Breast epithelium (tissue), 4 donors: ENCODE data around the gene SLAIN2. TPM values are rescaled to one million over a fixed set of nuclear protein-coding genes. Genes with fewer than 3 reads are reported as not detected.
"Not testable (repeated sequence)": the region's sequence is repeated elsewhere in the genome, so short reads cannot be mapped to it uniquely, and the experiment has no call there.

Experiments
- DNase-seq, 2 donors: peaks; one replicate each; pipeline ENCODE4 v3.0.0-alpha.2; 2019; ENCODE audit warnings: low spot score in 2 of 2
- H3K27ac ChIP-seq, 2 donors: fragments of 200-600 bp; sonication (generic) in 1 of 2; one replicate each; pipeline ENCODE4 v1.5.1; 2016 to 2019; ENCODE audit warnings: mild to moderate bottlenecking in 1 of 2
- H3K27me3 ChIP-seq, 2 donors: fragments of 200-600 bp; sonication (generic) in 1 of 2; one replicate each; pipeline versions ENCODE4 v1.5.1 to v1.6.0; 2017 to 2019; ENCODE audit warnings: control low read depth in 1 of 2, mild to moderate bottlenecking in 1 of 2
- H3K36me3 ChIP-seq: fragments of 200-600 bp; one replicate; pipeline ENCODE4 v1.5.1; 2019
- H3K4me1 ChIP-seq, 2 donors: fragments of 200-600 bp; sonication (generic); one replicate each; pipeline ENCODE4 v1.5.1; 2016 to 2019; ENCODE audit warnings: control low read depth in 1 of 2
- H3K4me3 ChIP-seq, 3 donors: fragments of 200-600 bp; sonication (generic); 1 replicate in 2 of 3; 2 replicates in 1 of 3; pipeline ENCODE4 v1.5.1; 2016 to 2019; ENCODE audit warnings: mild to moderate bottlenecking in 3 of 3, moderate library complexity in 2 of 3
- H3K9me3 ChIP-seq, 2 donors: fragments of 200-600 bp; sonication (generic) in 1 of 2; one replicate each; pipeline ENCODE4 v1.5.1; 2016 to 2019; ENCODE audit warnings: control low read depth in 1 of 2
- POLR2A ChIP-seq: fragments of 450-650 bp; IDR thresholded peaks from one replicate; pipeline ENCODE4 v1.6.1; 2016; ENCODE audit warnings: antibody characterized with exemption, mild to moderate bottlenecking, moderate library complexity
- POLR2AphosphoS5 ChIP-seq, 3 donors: sonication (generic); formaldehyde crosslinking; IDR thresholded peaks; one replicate each; pipeline ENCODE4 v1.6.1; 2017; ENCODE audit warnings: antibody characterized with exemption in 3 of 3
- intact Hi-C: fragments of 100-400 bp; cut with DNase I; formaldehyde crosslinking; loops from one replicate; pipeline ENCODE4 v1.15.1; 2023; ENCODE audit warnings: low total_unique reads
- total RNA-seq, 3 donors: library from RNA; depleted of rRNA; stranded (reverse); fragments of >200 nt; gene quantifications; one replicate each; pipeline ENCODE4 v1.1.0, GENCODE V29; 2016
- TF ChIP-seq, protein P1 (sequence below), 3 donors: fragments of 450-650 bp; IDR thresholded peaks; one replicate each; pipeline ENCODE4 v1.5.1; 2016 to 2017; ENCODE audit warnings: antibody characterized with exemption in 3 of 3, mild to moderate bottlenecking in 3 of 3, moderate library complexity in 3 of 3

SLAIN2 gene
- total RNA-seq, 3 donors from 2014 or later, result 41.6 to 76.6 (median 76.5) TPM

DNA sequence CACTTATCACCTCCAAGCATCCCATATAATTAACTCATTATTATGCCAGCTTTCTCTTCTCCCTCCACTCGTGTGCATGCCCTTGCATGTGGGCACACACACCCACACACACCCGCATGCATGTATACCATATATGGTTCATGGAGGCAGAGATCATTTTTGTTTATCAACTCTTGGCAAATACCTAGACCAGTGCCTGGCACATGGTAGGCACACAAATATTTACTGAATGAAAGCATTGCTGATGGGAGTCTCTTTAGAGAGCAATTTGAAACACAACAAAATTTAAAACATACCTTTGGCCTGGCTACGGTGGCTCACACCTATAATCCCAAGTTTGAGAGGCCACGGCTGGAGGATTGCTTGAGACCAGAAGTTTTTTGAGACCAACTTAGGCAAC, 90.7 kb downstream of the SLAIN2 start:
- intact Hi-C loops, result no loop called here
- DNase-seq, result no peak

DNA sequence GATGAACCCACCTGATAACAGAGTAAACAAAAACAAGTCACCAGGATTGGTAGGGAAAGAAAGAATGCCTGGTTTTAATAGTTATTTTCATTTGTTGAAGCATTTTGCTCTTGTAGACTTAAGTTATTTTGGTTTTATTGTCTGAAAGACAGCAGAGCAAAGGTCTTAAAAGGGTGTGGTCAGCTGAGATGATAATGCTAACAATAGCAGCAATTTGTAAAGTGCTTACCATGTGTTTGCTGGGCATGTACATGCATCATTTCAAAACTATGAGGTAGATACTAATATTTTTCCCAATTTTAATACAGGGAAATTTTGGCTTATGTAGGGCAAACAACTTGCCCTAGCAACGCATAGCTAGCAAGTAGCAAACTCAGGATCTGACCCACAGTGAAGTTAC, 95.0 kb downstream of the SLAIN2 start:
- H3K4me1 ChIP-seq, result no peaks in the 10 kb centered on the region
- no peaks in the 10 kb centered on the region for H3K9me3 ChIP-seq
- intact Hi-C loops, result no loop called here
- no peak overlapping the region for H3K4me3 ChIP-seq
- no peak overlapping the region for H3K27ac ChIP-seq
- H3K36me3 ChIP-seq, result no peaks in the 10 kb centered on the region
- TF ChIP-seq POLR2A (no peak), POLR2AphosphoS5 (IDR thresholded peaks at IDR 0.05) (no peak)
- TF ChIP-seq, protein P1, sequence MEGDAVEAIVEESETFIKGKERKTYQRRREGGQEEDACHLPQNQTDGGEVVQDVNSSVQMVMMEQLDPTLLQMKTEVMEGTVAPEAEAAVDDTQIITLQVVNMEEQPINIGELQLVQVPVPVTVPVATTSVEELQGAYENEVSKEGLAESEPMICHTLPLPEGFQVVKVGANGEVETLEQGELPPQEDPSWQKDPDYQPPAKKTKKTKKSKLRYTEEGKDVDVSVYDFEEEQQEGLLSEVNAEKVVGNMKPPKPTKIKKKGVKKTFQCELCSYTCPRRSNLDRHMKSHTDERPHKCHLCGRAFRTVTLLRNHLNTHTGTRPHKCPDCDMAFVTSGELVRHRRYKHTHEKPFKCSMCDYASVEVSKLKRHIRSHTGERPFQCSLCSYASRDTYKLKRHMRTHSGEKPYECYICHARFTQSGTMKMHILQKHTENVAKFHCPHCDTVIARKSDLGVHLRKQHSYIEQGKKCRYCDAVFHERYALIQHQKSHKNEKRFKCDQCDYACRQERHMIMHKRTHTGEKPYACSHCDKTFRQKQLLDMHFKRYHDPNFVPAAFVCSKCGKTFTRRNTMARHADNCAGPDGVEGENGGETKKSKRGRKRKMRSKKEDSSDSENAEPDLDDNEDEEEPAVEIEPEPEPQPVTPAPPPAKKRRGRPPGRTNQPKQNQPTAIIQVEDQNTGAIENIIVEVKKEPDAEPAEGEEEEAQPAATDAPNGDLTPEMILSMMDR (IDR thresholded peaks at IDR 0.05), result no peak
- no peaks in the 10 kb centered on the region for H3K27me3 ChIP-seq
- no peak for DNase-seq

More for the DNA sequence above, 90.7 kb downstream of the SLAIN2 start:
- H3K27ac ChIP-seq, result no peak overlapping the region
- TF ChIP-seq POLR2A, result no peak
- TF ChIP-seq, protein P1 (IDR thresholded peaks at IDR 0.05), result no peak
- no peak for TF ChIP-seq POLR2AphosphoS5 (IDR thresholded peaks at IDR 0.05)
- H3K9me3 ChIP-seq, result no peaks in the 10 kb centered on the region
- no peaks in the 10 kb centered on the region for H3K4me1 ChIP-seq
- H3K4me3 ChIP-seq, result no peak overlapping the region
- no peaks in the 10 kb centered on the region for H3K36me3 ChIP-seq
- no peaks in the 10 kb centered on the region for H3K27me3 ChIP-seq

DNA sequence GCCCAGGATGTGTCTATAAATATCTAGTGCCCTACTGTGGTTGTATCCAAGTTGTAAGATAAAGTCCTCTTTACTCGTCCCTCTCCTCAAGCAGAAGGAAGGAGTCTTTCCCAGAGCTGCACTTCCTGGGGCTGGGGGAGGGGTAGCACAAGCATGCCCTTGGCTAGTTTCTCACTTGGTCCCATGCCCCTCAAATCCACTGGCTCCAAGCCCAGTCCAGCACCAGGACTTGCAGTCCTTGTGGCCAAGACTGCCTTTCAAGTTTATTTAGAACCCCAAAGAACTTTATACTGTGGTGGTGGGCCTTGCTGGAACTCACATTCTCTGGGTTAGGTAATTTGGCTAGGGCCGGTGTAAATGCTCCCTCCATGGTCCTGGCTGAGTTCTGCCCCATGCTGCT, 98.7 kb downstream of the SLAIN2 start:
- Histone ChIP-seq H3K9me3 (no peaks in the 10 kb centered on the region), H3K36me3 (no peaks in the 10 kb centered on the region), H3K4me1 (no peaks in the 10 kb centered on the region), H3K27me3 (no peaks in the 10 kb centered on the region), H3K4me3 (no peak overlapping the region), H3K27ac (no peak overlapping the region)
- DNase-seq, result no peak
- intact Hi-C loops, result loop anchor here (5.0 kb wide), 1 partner anchor 287 kb away; no protein-coding TSS in a partner anchor
- TF ChIP-seq POLR2A, result no peak
- TF ChIP-seq, protein P1 (IDR thresholded peaks at IDR 0.05), result no peak
- TF ChIP-seq POLR2AphosphoS5 (IDR thresholded peaks at IDR 0.05), result no peak

DNA sequence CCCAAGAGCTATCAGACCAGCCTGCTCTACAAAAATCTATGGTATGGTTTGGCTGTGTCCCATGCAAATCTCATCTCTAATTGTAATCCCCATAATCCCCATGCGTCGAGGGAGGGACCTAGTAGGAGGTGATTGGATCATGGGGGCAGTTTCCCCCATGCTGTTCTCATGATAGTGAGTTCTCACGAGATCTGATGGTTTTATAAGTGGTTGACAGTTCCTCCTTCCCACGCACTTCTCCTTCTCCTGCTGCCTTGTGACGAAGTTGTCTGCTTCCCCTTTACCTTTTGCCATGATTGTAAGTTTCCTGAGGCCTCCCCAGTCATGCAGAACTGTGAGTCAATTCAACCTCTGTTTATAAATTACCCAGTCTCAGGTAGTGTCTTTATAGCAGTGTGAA, 99.6 kb downstream of the SLAIN2 start:
- DNase-seq, H3K36me3 ChIP-seq, H3K4me3 ChIP-seq, H3K27ac ChIP-seq, H3K27me3 ChIP-seq, H3K4me1 ChIP-seq, H3K9me3 ChIP-seq: not testable (repeated sequence)
- intact Hi-C loops, result loop anchor here (5.0 kb wide), 1 partner anchor 286 kb away; no protein-coding TSS in a partner anchor

DNA sequence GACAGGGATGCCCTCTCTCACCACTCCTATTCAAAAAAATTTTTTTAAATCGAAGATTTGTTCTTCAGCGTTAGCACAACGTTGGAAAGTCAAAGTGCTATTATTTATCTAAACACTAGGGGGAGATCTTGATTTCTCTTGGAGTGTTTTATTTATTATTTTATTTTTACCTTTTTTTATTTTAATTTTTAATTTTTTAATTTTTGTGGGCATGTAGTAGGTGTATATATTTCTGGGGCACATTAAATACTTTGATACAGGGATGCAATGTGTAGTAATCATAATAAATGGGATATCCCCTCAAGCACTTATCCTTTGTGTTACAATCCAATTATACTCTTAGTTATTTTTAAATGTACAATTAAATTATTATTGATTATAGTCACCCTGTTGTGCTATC, 104.4 kb downstream of the SLAIN2 start:
- Histone ChIP-seq H3K36me3 (no peaks in the 10 kb centered on the region), H3K4me1 (no peaks in the 10 kb centered on the region), H3K27me3 (no peaks in the 10 kb centered on the region), H3K27ac (no peak overlapping the region), H3K9me3 (no peaks in the 10 kb centered on the region), H3K4me3 (no peak overlapping the region)
- intact Hi-C loops, result no loop called here
- no peak for DNase-seq
- TF ChIP-seq, protein P1 (IDR thresholded peaks at IDR 0.05), result peak in 2 of 3 donors; percentile 6 to 25
- TF ChIP-seq POLR2A, result no peak
- no peak for TF ChIP-seq POLR2AphosphoS5 (IDR thresholded peaks at IDR 0.05)

DNA sequence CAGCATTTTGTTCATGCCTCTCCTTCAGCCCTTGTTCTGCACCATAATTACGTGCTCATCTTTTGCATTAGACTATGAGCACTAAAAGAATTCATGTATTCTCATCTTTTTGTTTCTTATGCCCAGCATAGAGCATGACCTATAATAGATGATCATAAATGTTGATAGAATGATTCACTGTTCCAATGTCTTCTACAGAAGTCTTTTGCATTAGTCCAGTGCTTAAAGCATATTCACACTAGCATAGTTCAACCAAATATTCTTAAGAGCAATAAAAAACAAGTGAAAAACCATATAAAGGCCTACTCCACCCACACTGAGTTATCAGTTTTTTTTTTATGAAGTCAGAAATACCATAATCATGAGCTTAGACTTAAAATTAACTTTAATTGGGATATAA, 105.3 kb downstream of the SLAIN2 start:
- no peaks in the 10 kb centered on the region for H3K27me3 ChIP-seq
- H3K36me3 ChIP-seq, result no peaks in the 10 kb centered on the region
- H3K27ac ChIP-seq, result no peak overlapping the region
- no peak overlapping the region for H3K4me3 ChIP-seq
- no peak for DNase-seq
- intact Hi-C loops, result no loop called here
- TF ChIP-seq, protein P1 (IDR thresholded peaks at IDR 0.05), result no peak
- no peak for TF ChIP-seq POLR2AphosphoS5 (IDR thresholded peaks at IDR 0.05)
- no peak for TF ChIP-seq POLR2A
- H3K9me3 ChIP-seq, result no peaks in the 10 kb centered on the region
- no peaks in the 10 kb centered on the region for H3K4me1 ChIP-seq
